ENCODE results near the gene BRAF. TPM values are rescaled to one million over a fixed set of nuclear protein-coding genes. Genes with fewer than 3 reads are reported as not detected.
"Not testable (repeated sequence)": the region's sequence is repeated elsewhere in the genome, so short reads cannot be mapped to it uniquely, and the experiment has no call there.

The BRAF gene
- total and polyA plus RNA-seq, 7 experiments from 2014 or later, result 11.2 to 58.7 (median 48.3) TPM

DNA sequence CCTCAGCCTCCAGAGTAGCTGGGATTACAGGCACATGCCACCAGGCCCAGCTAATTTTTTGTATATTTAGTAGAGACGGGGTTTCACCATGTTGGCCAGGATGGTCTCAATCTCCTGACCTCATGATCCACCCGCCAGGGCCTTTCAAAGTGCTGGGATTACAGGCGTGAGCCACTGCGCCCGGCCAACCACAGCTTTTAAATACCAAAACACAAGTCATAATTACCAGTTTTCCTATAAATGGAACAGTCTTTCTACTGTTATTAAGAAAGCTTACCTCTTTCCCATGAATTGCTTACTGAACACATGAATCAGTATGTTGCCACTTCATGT is 11.2 kb downstream of the BRAF start:
- intact Hi-C loops (cut with micrococcal nuclease); ATAC-seq; POLR2A ChIA-PET; H3K27me3 ChIP-seq (ENCODE audit: control insufficient read depth in 2 of 2, insufficient read depth in 2 of 2, low read length in 2 of 2); H3K4me3 ChIP-seq (ENCODE audit: low read length); H3K27ac Mint-ChIP-seq; H3K4me1 ChIP-seq (ENCODE audit: control insufficient read depth in 2 of 2, insufficient read depth in 2 of 2, low read length in 2 of 2); H3K27me3 Mint-ChIP-seq; H3K4me3 Mint-ChIP-seq; H3K36me3 ChIP-seq (ENCODE audit: control insufficient read depth in 2 of 3, insufficient read depth in 3 of 3, low read length in 3 of 3); H3K9me3 ChIP-seq (ENCODE audit: control insufficient read depth in 2 of 3, low read length in 3 of 3); DNase-seq; H3K27ac ChIP-seq (ENCODE audit: low read depth, low read length); H3K9me3 Mint-ChIP-seq: not testable (repeated sequence)
- CTCF ChIA-PET, result interaction anchor here (0.7 kb wide), 1 partner anchor 1487 kb away, joined by 4 read pairs; no protein-coding TSS in a partner anchor
- peaks cover 18 to 71% (median 66%) of the 10 kb centered on the region in 7 donors for H3K4me1 Mint-ChIP-seq
- H3K36me3 Mint-ChIP-seq, result peaks cover 0 to 33% (median 7%) of the 10 kb centered on the region in 5 donors

GRCh38 chr7:140911746-140912145 is 13.0 kb downstream of the BRAF start:
- Histone ChIP-seq H3K27me3 (ENCODE audit: control insufficient read depth in 2 of 2, insufficient read depth in 2 of 2, low read length in 2 of 2) (no peaks in the 10 kb centered on the region), H3K4me1 (ENCODE audit: control insufficient read depth in 2 of 2, insufficient read depth in 2 of 2, low read length in 2 of 2) (peaks cover 0 to 8% of the 10 kb centered on the region in 2 donors), H3K9me3 (ENCODE audit: control insufficient read depth in 2 of 3, low read length in 3 of 3) (no peaks in the 10 kb centered on the region), H3K4me3 (ENCODE audit: low read length) (no peak overlapping the region), H3K27ac (ENCODE audit: low read depth, low read length) (no peak overlapping the region), H3K36me3 (ENCODE audit: control insufficient read depth in 2 of 3, insufficient read depth in 3 of 3, low read length in 3 of 3) (no peaks in the 10 kb centered on the region)
- intact Hi-C loops (cut with micrococcal nuclease), result no loop called here
- H3K4me1 Mint-ChIP-seq, result peaks cover 17 to 61% (median 56%) of the 10 kb centered on the region in 7 donors
- H3K36me3 Mint-ChIP-seq, result peaks cover 0 to 29% (median 7%) of the 10 kb centered on the region in 5 donors
- ATAC-seq (no peak), DNase-seq (no peak)
- ChIA-PET CTCF (interaction anchor here (0.6 kb wide), 1 partner anchor 102 kb away, joined by 3 read pairs; no protein-coding TSS in a partner anchor), POLR2A (interaction anchor here (0.5 to 1.0 kb wide), 2 partner anchors 12 to 1095 kb away, joined by 3 to 5 read pairs; no protein-coding TSS in a partner anchor)
- no peaks in the 10 kb centered on the region for H3K9me3 Mint-ChIP-seq
- no peak overlapping the region for H3K4me3 Mint-ChIP-seq
- no peak overlapping the region for H3K27ac Mint-ChIP-seq
- H3K27me3 Mint-ChIP-seq, result no peaks in the 10 kb centered on the region

- DNase-seq, result no peak
- H3K36me3 Mint-ChIP-seq, result peaks cover 0 to 29% (median 7%) of the 10 kb centered on the region in 5 donors
- ATAC-seq, result no peak
- H3K27ac ChIP-seq (ENCODE audit: low read depth, low read length), result no peak overlapping the region
- CTCF ChIA-PET, result no interaction called here
- H3K27ac Mint-ChIP-seq, result peak overlapping the region in 2 of 9 donors; percentile 6 to 14
- peaks cover 0 to 3% of the 10 kb centered on the region in 2 donors for H3K4me1 ChIP-seq (ENCODE audit: control insufficient read depth in 2 of 2, insufficient read depth in 2 of 2, low read length in 2 of 2)
- intact Hi-C loops (cut with micrococcal nuclease), result no loop called here
- H3K9me3 ChIP-seq (ENCODE audit: control insufficient read depth in 2 of 3, low read length in 3 of 3), result no peaks in the 10 kb centered on the region
- H3K9me3 Mint-ChIP-seq, result no peaks in the 10 kb centered on the region
- no peaks in the 10 kb centered on the region for H3K27me3 Mint-ChIP-seq
- H3K4me3 Mint-ChIP-seq, result no peak overlapping the region
- no peaks in the 10 kb centered on the region for H3K27me3 ChIP-seq (ENCODE audit: control insufficient read depth in 2 of 2, insufficient read depth in 2 of 2, low read length in 2 of 2)
- peaks cover 7 to 63% (median 56%) of the 10 kb centered on the region in 7 donors for H3K4me1 Mint-ChIP-seq
- POLR2A ChIA-PET, result no interaction called here
- no peaks in the 10 kb centered on the region for H3K36me3 ChIP-seq (ENCODE audit: control insufficient read depth in 2 of 3, insufficient read depth in 3 of 3, low read length in 3 of 3)
- no peak overlapping the region for H3K4me3 ChIP-seq (ENCODE audit: low read length)
These were observed 15.1 kb downstream of the BRAF start for GRCh38 chr7:140909476-140910161.

DNA sequence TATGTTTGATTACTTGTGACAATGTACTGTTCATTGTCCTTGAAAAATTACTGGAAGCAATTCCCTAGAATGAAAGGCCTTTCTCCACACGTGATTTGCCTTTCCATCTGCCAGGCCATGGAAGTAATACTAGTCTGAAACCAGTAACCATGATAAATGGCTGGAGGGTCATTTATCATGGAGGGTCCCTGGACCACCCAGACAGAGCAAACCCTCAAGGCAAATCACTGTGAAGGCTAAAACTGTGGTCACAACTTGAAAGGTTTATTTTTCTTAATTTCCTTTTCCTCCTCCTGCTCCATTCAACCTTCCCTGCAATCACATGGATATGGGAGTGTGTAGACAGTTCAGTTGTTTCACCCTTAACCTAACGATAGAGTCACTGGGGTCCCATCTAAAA is 16.4 kb downstream of the BRAF start:
- CTCF ChIA-PET, result interaction anchor here (0.7 kb wide), 1 partner anchor 30 kb away, joined by 3 read pairs; no protein-coding TSS in a partner anchor
- Mint-ChIP-seq H3K4me3 (no peak overlapping the region), H3K27ac (peak overlapping the region in 1 of 9 donors; percentile 51), H3K27me3 (no peaks in the 10 kb centered on the region), H3K4me1 (peaks cover 16 to 67% (median 62%) of the 10 kb centered on the region in 7 donors), H3K9me3 (peaks cover 0 to 3% (median 0%) of the 10 kb centered on the region in 11 donors), H3K36me3 (peaks cover 0 to 25% (median 7%) of the 10 kb centered on the region in 5 donors)
- H3K4me3 ChIP-seq (ENCODE audit: low read length), result no peak overlapping the region
- POLR2A ChIA-PET, result interaction anchor here (0.6 kb wide), 1 partner anchor 10 kb away, joined by 3 read pairs; no protein-coding TSS in a partner anchor
- intact Hi-C loops (cut with micrococcal nuclease), result no loop called here
- H3K27ac ChIP-seq (ENCODE audit: low read depth, low read length), result no peak overlapping the region
- DNase-seq (no peak), ATAC-seq (no peak)
- peaks cover 0 to 3% of the 10 kb centered on the region in 2 donors for H3K4me1 ChIP-seq (ENCODE audit: control insufficient read depth in 2 of 2, insufficient read depth in 2 of 2, low read length in 2 of 2)
- H3K36me3 ChIP-seq (ENCODE audit: control insufficient read depth in 2 of 3, insufficient read depth in 3 of 3, low read length in 3 of 3), result no peaks in the 10 kb centered on the region
- no peaks in the 10 kb centered on the region for H3K27me3 ChIP-seq (ENCODE audit: control insufficient read depth in 2 of 2, insufficient read depth in 2 of 2, low read length in 2 of 2)
- H3K9me3 ChIP-seq (ENCODE audit: control insufficient read depth in 2 of 3, low read length in 3 of 3), result no peaks in the 10 kb centered on the region

DNA sequence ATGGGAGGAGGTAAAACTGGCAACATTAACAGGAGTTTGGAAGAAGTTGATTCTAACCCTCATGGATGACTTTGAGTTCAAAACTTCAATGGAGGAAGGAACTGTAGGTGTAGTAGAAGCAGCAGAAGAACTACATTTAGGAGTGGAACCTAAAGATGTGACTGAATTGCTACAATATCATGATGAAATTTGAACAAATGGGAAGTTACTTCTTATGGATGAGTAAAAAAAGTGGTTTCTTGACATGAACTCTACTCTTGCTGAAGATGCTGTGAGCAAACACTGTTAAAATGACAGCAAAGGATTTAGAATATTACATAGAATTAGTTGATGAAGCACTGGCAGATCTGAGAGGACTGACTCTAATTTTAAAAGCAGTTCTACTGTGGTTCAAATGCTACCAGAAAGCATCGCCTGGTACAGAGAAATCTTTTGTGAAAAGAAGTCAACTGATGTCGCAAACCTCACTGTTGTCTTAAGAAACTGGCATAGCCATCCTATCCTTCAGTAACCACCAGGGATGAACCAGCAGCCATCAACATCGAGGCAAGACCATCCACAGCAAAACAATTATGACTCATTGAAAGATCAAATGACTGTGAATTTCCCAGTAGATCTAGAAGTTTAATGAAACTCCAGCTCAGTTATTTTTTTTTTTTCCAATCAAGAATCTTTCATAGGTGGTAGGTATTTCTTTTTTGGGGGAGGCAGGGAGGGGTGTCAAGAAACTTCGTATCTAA is 20.8 kb downstream of the BRAF start:
- ChIA-PET POLR2A (interaction anchor here (0.7 to 2.7 kb wide), 3 partner anchors 20 to 394 kb away, joined by 3 to 10 read pairs (median 4); partner anchors contain the start of gene BRAF), CTCF (no interaction called here)
- no peak for DNase-seq
- H3K9me3 ChIP-seq (ENCODE audit: control insufficient read depth in 2 of 3, low read length in 3 of 3), result no peaks in the 10 kb centered on the region
- ATAC-seq, result no peak
- Mint-ChIP-seq H3K4me1 (peaks cover 28 to 79% (median 76%) of the 10 kb centered on the region in 7 donors), H3K27me3 (no peaks in the 10 kb centered on the region), H3K4me3 (peak overlapping the region in 7 of 10 donors; percentile 0 to 83 (median 72)), H3K36me3 (peaks cover 0 to 16% (median 4%) of the 10 kb centered on the region in 5 donors), H3K27ac (peak overlapping the region in 8 of 9 donors; percentile 66 to 94 (median 86)), H3K9me3 (peaks cover 0 to 4% (median 0%) of the 10 kb centered on the region in 11 donors)
- no peak overlapping the region for H3K27ac ChIP-seq (ENCODE audit: low read depth, low read length)
- no peaks in the 10 kb centered on the region for H3K27me3 ChIP-seq (ENCODE audit: control insufficient read depth in 2 of 2, insufficient read depth in 2 of 2, low read length in 2 of 2)
- no peak overlapping the region for H3K4me3 ChIP-seq (ENCODE audit: low read length)
- peaks cover 0 to 11% of the 10 kb centered on the region in 2 donors for H3K4me1 ChIP-seq (ENCODE audit: control insufficient read depth in 2 of 2, insufficient read depth in 2 of 2, low read length in 2 of 2)
- H3K36me3 ChIP-seq (ENCODE audit: control insufficient read depth in 2 of 3, insufficient read depth in 3 of 3, low read length in 3 of 3), result no peaks in the 10 kb centered on the region
- intact Hi-C loops (cut with micrococcal nuclease), result loop anchor here in 1 of 2 donors (2.0 kb wide), 1 partner anchor 17 kb away; no protein-coding TSS in a partner anchor

GRCh38 chr7:140902303-140902953 is 22.3 kb downstream of the BRAF start:
- DNase-seq (peak in 7 of 9 donors; percentile 36 to 71 (median 60)), ATAC-seq (peak; percentile 65)
- Mint-ChIP-seq H3K36me3 (peaks cover 0 to 16% (median 4%) of the 10 kb centered on the region in 5 donors), H3K4me1 (peaks cover 31 to 84% (median 75%) of the 10 kb centered on the region in 7 donors), H3K27me3 (no peaks in the 10 kb centered on the region), H3K4me3 (peak overlapping the region; percentile 58 to 83 (median 72)), H3K9me3 (peaks cover 0 to 4% (median 0%) of the 10 kb centered on the region in 11 donors), H3K27ac (peak overlapping the region; percentile 73 to 94 (median 87))
- H3K9me3 ChIP-seq (ENCODE audit: control insufficient read depth in 2 of 3, low read length in 3 of 3), result no peaks in the 10 kb centered on the region
- H3K4me1 ChIP-seq (ENCODE audit: control insufficient read depth in 2 of 2, insufficient read depth in 2 of 2, low read length in 2 of 2), result peaks cover 0 to 11% of the 10 kb centered on the region in 2 donors
- intact Hi-C loops (cut with micrococcal nuclease), result loop anchor here (1.0 to 2.0 kb wide), 2 partner anchors 16 to 22 kb away; partner anchors contain the start of gene BRAF (in 2 of the 2)
- no peaks in the 10 kb centered on the region for H3K36me3 ChIP-seq (ENCODE audit: control insufficient read depth in 2 of 3, insufficient read depth in 3 of 3, low read length in 3 of 3)
- H3K4me3 ChIP-seq (ENCODE audit: low read length), result peak overlapping the region; percentile 28
- ChIA-PET POLR2A (interaction anchor here (0.7 to 2.7 kb wide), 4 partner anchors 13 to 1460 kb away, joined by 3 to 10 read pairs (median 4); partner anchors contain the start of gene BRAF), CTCF (no interaction called here)
- peak overlapping the region; percentile 58 for H3K27ac ChIP-seq (ENCODE audit: low read depth, low read length)
- no peaks in the 10 kb centered on the region for H3K27me3 ChIP-seq (ENCODE audit: control insufficient read depth in 2 of 2, insufficient read depth in 2 of 2, low read length in 2 of 2)
